Testis (tissue), 2 donors: ENCODE measurements around the gene ASXL3.

ENCODE experiments used
- CTCF ChIP-seq, 3 experiments: fragments of 450-650 bp in 2 of 3; fragments of 200-600 bp in 1 of 3; sonication (generic) in 1 of 3; IDR thresholded peaks; one replicate each; pipeline ENCODE4 v1.5.1; 2016 to 2019; ENCODE audit warnings: antibody characterized with exemption in 3 of 3, mild to moderate bottlenecking in 2 of 3, moderate library complexity in 1 of 3
- POLR2A ChIP-seq: fragments of 450-650 bp; IDR thresholded peaks from one replicate; pipeline ENCODE4 v1.6.1; 2017; ENCODE audit warnings: antibody characterized with exemption, mild to moderate bottlenecking, moderate library complexity

DNA sequence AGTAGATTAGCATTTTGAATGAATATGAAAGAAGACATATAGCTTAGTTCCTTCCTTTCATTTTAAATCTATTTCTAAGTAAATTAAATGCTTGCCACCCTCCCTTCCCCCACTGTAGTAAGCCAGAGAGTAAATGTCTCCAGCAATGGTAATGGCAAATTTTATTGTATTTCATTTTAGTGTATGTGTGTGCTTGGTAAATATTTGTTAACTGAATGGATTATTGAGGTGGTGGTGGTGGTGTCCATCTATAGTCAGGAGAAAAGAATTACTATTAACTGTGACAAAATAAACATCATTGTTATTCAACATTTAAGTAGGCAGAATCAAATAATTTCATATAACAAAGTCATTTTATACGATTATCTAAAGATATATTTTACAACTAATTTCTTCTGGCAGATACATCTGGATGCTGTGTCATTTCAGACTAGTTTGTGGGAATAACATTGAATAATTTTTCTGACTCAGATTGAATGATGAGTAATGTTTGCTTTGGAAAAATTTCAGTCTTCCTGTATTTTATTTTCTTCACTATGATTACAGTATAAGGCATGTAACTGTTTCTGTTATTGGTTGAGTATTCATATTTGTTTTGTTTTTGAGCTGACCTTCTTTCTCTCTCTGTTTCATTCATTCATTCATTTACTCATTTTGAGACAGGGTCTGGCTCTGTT is 18.3 kb downstream of the ASXL3 start:
- TF ChIP-seq CTCF (IDR thresholded peaks at IDR 0.05): no peak
- TF ChIP-seq POLR2A: no peak
